ENCODE measurements around the gene TJP1. TPM values are rescaled to one million over a fixed set of nuclear protein-coding genes. Genes with fewer than 3 reads are reported as not detected.

Gene TJP1
- total and polyA plus RNA-seq, 2 of the 8 experiments (the other 6 are each of a cell fraction or from before 2014, with no cell fraction given): 46.3 to 138 TPM

DNA sequence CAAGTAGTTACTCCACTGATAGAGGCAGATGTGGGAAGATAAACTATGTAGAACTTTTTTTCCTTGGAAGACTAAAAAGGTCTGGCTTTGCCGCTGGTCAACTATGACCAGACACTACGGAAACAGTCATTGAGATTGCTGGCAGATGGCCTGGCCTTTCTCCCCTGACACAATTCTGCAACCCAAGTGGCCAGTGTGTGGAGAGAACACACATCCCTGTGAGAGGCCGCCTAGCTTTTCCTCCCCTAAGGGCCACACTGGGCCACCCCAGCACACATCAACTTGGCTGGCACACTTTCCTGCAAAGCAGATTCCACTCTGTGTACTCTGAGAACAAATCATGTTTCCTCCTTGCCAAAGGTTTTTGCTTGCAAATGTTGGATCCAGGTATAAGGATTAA is 10.4 kb upstream of the TJP1 start:
- Histone ChIP-seq H3K9me3 (ENCODE audit: insufficient read depth in 2 of 2, low read depth in 1 of 2, low read length in 1 of 2) (no peaks in the 10 kb centered on the region), H2BK15ac (ENCODE audit: low read length) (no peak overlapping the region), H3K23ac (ENCODE audit: insufficient read length) (no peak overlapping the region), H3K27ac (ENCODE audit: low read depth, low read length) (no peak overlapping the region), H3K4me3 (ENCODE audit: extremely low read depth in 1 of 4, insufficient read depth in 2 of 4, low read depth in 3 of 4, low read length in 4 of 4) (no peak overlapping the region), H3K4me2 (ENCODE audit: insufficient read depth in 1 of 2, low read depth in 2 of 2, low read length in 2 of 2) (no peak overlapping the region), H2BK20ac (ENCODE audit: low read length) (no peak overlapping the region), H3K4ac (replicated peaks; ENCODE audit: insufficient read length, low read depth, low read length) (no peak overlapping the region), H3K4me1 (replicated peaks in 1 of 4; ENCODE audit: control insufficient read depth in 3 of 4, insufficient read depth in 4 of 4, low read length in 3 of 4) (no peaks in the 10 kb centered on the region), H3K14ac (ENCODE audit: insufficient read length) (no peak overlapping the region), H3K27me3 (replicated peaks in 1 of 4; ENCODE audit: control insufficient read depth in 3 of 4, extremely low read depth in 1 of 4, insufficient read depth in 3 of 4, low read length in 3 of 4) (no peaks in the 10 kb centered on the region), H3K56ac (replicated peaks; ENCODE audit: insufficient read length, low read depth, low read length) (no peak overlapping the region), H4K91ac (replicated peaks; ENCODE audit: insufficient read length, low read length) (no peak overlapping the region), H2BK12ac (ENCODE audit: low read depth, low read length) (no peak overlapping the region), H3K79me2 (ENCODE audit: control insufficient read depth in 1 of 2, insufficient read depth in 2 of 2, low read length in 2 of 2) (no peaks in the 10 kb centered on the region), H2BK120ac (replicated peaks; ENCODE audit: low read depth, low read length) (no peak overlapping the region), H3K23me2 (ENCODE audit: low read depth, low read length) (no peaks in the 10 kb centered on the region), H3K18ac (ENCODE audit: extremely low read depth, low read length) (no peak overlapping the region), H3K36me3 (ENCODE audit: control insufficient read depth in 2 of 4, insufficient read depth in 4 of 4, low read length in 3 of 4) (no peaks in the 10 kb centered on the region), H2BK5ac (ENCODE audit: low read depth, low read length) (no peak overlapping the region), H2AK5ac (ENCODE audit: low read depth, low read length) (no peak overlapping the region), H3K9ac (replicated peaks in 1 of 4; ENCODE audit: extremely low read depth in 1 of 4, low read depth in 3 of 4, low read length in 3 of 4) (no peak overlapping the region), H4K8ac (ENCODE audit: extremely low read depth, insufficient read depth, low read length) (no peak overlapping the region), H3K79me1 (ENCODE audit: low read depth, low read length) (no peaks in the 10 kb centered on the region), H2AFZ (ENCODE audit: low read length) (no peak overlapping the region), H4K20me1 (replicated peaks in 1 of 2; ENCODE audit: control insufficient read depth in 1 of 2, insufficient read depth in 2 of 2, low read length in 2 of 2) (no peaks in the 10 kb centered on the region), H4K5ac (ENCODE audit: insufficient read length, low read depth, low read length) (no peak overlapping the region)
- FAIRE-seq (no peak), DNase-seq (ENCODE audit: low read depth in 1 of 2, low spot score in 2 of 2) (no peak)
- POLR2A ChIA-PET (ENCODE audit: partially characterized antibody): interaction anchor here (1.1 to 1.8 kb wide), 2 partner anchors 11 to 375 kb away, joined by 3 to 7 read pairs; partner anchors contain the start of gene TJP1
- CTCF ChIA-PET (ENCODE audit: partially characterized antibody): interaction anchor here (1.3 to 4.7 kb wide), 2 partner anchors 16 to 93 kb away, joined by 3 to 20 read pairs; no protein-coding TSS in a partner anchor
- 88% methylated on average over 3 of the region's 3 CpGs; no CpG with 5 or more reads in 1 of the 2 experiments for WGBS, 2 experiments (ENCODE audit: extremely low coverage in 1 of 2, insufficient coverage in 1 of 2, insufficient read length in 1 of 2, insufficient replicate concordance in 2 of 2, low coverage in 1 of 2, low lambda C conversion rate in 2 of 2, missing lambda C conversion rate in 1 of 2)
- TF ChIP-seq JUN (IDR thresholded peaks at IDR 0.05; ENCODE audit: low read depth, low read length): no peak
